ENCODE data around the gene CPTP. TPM values are rescaled to one million over a fixed set of nuclear protein-coding genes. Genes with fewer than 3 reads are reported as not detected.
A peak's percentile ranks its signal among the peaks of the same experiment; 100 is the strongest.

CPTP gene
- total RNA-seq, 2 experiments from 2014 or later: 8.4 to 11.0 TPM

DNA sequence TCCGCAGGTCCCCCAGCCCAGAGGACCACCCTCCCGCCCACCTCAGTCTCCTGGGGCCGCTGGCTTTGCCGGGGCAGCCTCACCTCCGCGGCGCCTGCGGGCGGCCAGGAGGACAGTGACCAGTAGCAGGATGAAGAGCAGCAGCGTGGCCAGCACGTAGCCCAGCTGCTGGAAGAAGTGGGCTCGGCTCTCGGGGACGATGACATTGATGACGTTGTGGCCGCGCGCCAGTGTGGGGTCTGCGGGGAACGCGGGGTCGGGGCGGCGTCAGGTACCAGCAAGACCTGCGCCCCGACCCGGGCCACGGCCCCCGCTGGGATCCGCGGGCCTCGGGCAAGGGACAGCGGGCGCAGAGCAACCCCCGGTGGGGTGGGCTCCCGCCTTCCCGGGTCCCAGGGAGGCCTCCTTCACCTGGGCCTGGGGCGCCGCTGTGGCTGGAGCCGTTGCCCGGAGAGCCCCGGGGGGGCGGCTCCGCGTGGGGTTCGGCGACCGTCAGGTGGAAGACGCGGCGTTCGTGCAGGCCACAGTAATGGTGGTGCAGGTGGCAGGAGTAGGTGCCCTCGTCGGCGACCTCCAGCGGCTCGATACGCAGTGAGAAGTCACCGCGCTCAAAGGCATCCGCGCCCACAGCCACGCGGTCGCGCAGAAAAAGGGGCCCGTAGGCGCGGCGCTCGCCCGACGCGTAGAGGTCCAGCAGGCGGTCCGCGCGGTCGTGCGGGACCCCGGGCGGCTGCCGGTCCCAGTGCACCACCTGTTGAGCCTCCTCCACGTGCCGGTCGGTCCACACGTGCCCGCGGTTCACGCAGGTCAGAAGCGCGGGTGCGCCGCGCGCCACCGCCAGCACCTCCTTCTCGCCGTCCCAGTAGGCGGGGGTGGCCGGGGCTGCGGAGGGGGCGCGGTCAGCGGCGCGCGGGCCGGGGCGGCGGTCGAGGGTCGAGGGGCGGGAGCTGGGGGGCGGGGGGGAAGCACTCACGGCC, 30.0 kb downstream of the CPTP start:
- intact Hi-C loops (cut with micrococcal nuclease): no loop called here
- no peak for DNase-seq
- Mint-ChIP-seq H3K4me3 (no peak overlapping the region), H3K36me3 (ENCODE audit: low read depth) (no peaks in the 10 kb centered on the region), H3K27ac (no peak overlapping the region), H3K9me3 (no peaks in the 10 kb centered on the region), H3K4me1 (ENCODE audit: low read depth) (peaks cover 28% of the 10 kb centered on the region), H3K27me3 (peaks cover 12% of the 10 kb centered on the region)
- ChIA-PET CTCF (interaction anchor here (0.6 to 3.8 kb wide), 3 partner anchors 17 to 96 kb away, joined by 3 to 40 read pairs (median 9); no protein-coding TSS in a partner anchor), POLR2A (interaction anchor here (0.6 to 1.1 kb wide), 3 partner anchors 17 to 239 kb away, joined by 3 to 4 read pairs (median 3); partner anchors contain the start of gene C1orf159)
- ATAC-seq: no peak
- TF ChIP-seq, protein P1, sequence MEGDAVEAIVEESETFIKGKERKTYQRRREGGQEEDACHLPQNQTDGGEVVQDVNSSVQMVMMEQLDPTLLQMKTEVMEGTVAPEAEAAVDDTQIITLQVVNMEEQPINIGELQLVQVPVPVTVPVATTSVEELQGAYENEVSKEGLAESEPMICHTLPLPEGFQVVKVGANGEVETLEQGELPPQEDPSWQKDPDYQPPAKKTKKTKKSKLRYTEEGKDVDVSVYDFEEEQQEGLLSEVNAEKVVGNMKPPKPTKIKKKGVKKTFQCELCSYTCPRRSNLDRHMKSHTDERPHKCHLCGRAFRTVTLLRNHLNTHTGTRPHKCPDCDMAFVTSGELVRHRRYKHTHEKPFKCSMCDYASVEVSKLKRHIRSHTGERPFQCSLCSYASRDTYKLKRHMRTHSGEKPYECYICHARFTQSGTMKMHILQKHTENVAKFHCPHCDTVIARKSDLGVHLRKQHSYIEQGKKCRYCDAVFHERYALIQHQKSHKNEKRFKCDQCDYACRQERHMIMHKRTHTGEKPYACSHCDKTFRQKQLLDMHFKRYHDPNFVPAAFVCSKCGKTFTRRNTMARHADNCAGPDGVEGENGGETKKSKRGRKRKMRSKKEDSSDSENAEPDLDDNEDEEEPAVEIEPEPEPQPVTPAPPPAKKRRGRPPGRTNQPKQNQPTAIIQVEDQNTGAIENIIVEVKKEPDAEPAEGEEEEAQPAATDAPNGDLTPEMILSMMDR (IDR thresholded peaks at IDR 0.05): no peak

DNA sequence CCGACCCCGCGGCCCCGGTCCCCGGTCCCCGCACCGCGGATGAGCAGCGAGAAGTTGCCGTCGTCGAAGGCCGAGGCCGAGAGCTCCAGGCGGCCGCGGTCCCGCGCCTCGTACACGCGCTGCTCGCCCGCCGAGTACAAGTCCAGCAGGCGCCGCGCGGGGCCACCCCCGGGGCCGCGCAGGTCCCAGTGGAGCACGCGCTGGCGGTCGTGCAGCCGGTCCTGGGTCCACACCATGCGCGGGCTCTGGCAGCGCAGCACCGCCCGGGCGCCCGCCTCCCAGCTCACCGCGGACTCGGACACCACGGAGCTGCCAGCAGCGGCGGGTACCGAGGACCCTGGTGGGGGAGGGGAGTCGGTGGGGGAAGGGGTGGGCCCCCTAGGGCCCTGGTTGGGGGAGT, 30.8 kb downstream of the CPTP start:
- DNase-seq (no peak), ATAC-seq (no peak)
- intact Hi-C loops (cut with micrococcal nuclease): no loop called here
- TF ChIP-seq, protein P1 (IDR thresholded peaks at IDR 0.05): no peak
- Mint-ChIP-seq H3K9me3 (no peaks in the 10 kb centered on the region), H3K36me3 (ENCODE audit: low read depth) (no peaks in the 10 kb centered on the region), H3K27me3 (peaks cover 12% of the 10 kb centered on the region), H3K4me3 (no peak overlapping the region), H3K4me1 (ENCODE audit: low read depth) (peaks cover 28% of the 10 kb centered on the region), H3K27ac (no peak overlapping the region)
- ChIA-PET POLR2A (interaction anchor here (1.1 kb wide), 1 partner anchor 16 kb away, joined by 3 read pairs; no protein-coding TSS in a partner anchor), CTCF (interaction anchor here (1.2 kb wide), 1 partner anchor 16 kb away, joined by 9 read pairs; no protein-coding TSS in a partner anchor)

DNA sequence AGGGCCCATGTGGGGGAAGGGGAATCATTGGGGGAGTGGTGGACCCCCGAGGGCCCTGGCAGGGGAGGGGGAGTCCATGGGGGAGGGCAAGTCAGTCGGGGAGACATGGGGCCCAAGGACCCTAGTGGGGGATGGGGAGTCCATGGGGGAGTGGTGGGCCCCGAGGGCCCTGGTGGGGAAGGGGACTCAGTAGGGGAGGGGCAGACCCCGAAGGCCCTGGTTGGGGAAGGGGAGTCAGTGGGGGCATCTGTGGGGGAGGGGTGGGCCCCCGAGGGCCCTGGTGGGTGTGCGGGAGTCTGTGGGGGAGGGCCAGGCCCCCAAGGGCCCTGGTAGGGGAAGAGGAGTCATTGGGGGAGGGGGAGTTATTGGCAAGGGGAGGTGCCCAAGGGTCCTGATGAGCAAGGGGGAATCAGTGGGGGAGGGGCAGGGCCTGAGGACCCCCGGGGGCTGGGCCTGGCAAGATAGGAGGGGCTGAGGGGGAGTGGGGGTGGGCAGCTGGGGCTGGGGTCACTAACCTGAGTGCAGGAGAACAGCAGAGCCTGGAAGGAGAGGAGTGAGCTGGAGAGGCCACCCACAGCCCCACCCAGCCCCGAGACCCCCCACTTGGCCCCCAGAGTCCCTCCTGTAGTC, 31.7 kb downstream of the CPTP start:
- no peak overlapping the region for H3K27ac Mint-ChIP-seq
- DNase-seq (no peak), ATAC-seq (no peak)
- POLR2A ChIA-PET: interaction anchor here (1.1 to 1.2 kb wide), 2 partner anchors 16 to 19 kb away, joined by 3 read pairs; partner anchors contain the start of gene AURKAIP1
- H3K9me3 Mint-ChIP-seq: no peaks in the 10 kb centered on the region
- intact Hi-C loops (cut with micrococcal nuclease): no loop called here
- TF ChIP-seq, protein P1 (IDR thresholded peaks at IDR 0.05): no peak
- CTCF ChIA-PET: interaction anchor here (1.2 kb wide), 1 partner anchor 15 kb away, joined by 9 read pairs; no protein-coding TSS in a partner anchor
- H3K4me3 Mint-ChIP-seq: no peak overlapping the region
- peaks cover 12% of the 10 kb centered on the region for H3K27me3 Mint-ChIP-seq
- H3K36me3 Mint-ChIP-seq (ENCODE audit: low read depth): no peaks in the 10 kb centered on the region
- H3K4me1 Mint-ChIP-seq (ENCODE audit: low read depth): peaks cover 28% of the 10 kb centered on the region

DNA sequence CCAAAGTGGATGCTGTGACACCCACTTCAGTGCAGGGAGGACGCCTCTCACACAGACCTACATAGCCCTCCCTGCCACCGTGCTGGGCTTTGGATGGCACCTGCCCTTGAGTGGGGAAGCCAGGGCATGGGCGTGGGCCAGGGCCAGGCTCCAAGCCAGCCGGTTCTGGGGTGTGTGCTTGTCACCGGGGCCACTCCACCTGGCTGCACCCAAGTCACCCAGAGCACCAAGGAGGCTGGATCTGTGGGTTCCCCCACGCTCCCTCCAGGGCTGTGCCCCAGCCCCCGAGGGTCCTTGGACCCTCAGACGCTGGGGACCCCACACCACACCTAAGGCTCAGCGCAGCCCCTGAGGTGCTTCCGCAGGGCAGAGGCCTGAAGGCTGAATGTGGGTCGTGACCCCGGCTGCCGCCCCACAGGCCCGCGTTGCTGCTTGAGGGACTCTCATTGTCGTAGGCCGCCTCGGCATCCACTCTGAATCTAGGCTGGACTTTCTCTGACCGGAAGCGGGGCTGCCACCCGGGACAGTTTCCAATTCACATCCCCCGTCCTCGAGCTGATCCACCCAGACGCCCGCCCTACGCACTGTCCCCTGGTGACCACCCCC, 32.3 kb downstream of the CPTP start:
- peak; percentile 23 for ATAC-seq
- Mint-ChIP-seq H3K27me3 (peaks cover 12% of the 10 kb centered on the region), H3K4me3 (no peak overlapping the region), H3K9me3 (no peaks in the 10 kb centered on the region), H3K4me1 (ENCODE audit: low read depth) (peaks cover 27% of the 10 kb centered on the region), H3K36me3 (ENCODE audit: low read depth) (no peaks in the 10 kb centered on the region), H3K27ac (no peak overlapping the region)
- intact Hi-C loops (cut with micrococcal nuclease): no loop called here
- TF ChIP-seq, protein P1 (IDR thresholded peaks at IDR 0.05): no peak
- DNase-seq: no peak
- CTCF ChIA-PET: no interaction called here
- POLR2A ChIA-PET: interaction anchor here (1.2 to 2.4 kb wide), 2 partner anchors 14 to 18 kb away, joined by 3 to 10 read pairs; partner anchors contain the start of gene AURKAIP1

Data from activated CD8-positive, alpha-beta T cell treated with anti-CD3 and anti-CD28 coated beads for 36 hours (primary cell).